Right kidney (tissue), 1 donor: Measurements from ENCODE around the gene CELF3.
"Not testable (repeated sequence)": the region's sequence is repeated elsewhere in the genome, so short reads cannot be mapped to it uniquely, and the experiment has no call there.

Experiments used
- DNase-seq: peaks from one replicate; pipeline ENCODE4 v3.0.0-alpha.2; 2016

Gene CELF3

DNA sequence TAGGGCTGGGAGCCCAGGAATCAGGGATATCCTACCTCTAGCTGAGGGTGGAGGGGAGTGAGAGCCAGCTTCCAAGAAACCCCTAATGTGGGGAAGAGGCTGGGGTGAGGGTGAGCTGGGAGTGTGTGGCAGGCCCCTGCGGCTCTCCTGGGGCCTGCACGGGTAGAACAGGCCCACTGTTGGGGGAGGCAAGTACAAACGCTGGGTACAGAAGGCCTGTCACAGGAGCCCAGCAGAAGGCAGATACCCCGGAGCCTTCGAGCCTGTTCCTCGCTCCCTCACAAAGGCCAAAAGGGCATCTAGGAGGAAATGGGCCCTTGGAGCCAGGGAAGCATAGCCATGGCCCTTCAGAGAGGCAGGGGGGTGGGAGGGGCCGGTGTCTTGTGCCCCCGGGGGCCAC lies 13.7 kb downstream of the CELF3 start:
- no peak for DNase-seq

DNA sequence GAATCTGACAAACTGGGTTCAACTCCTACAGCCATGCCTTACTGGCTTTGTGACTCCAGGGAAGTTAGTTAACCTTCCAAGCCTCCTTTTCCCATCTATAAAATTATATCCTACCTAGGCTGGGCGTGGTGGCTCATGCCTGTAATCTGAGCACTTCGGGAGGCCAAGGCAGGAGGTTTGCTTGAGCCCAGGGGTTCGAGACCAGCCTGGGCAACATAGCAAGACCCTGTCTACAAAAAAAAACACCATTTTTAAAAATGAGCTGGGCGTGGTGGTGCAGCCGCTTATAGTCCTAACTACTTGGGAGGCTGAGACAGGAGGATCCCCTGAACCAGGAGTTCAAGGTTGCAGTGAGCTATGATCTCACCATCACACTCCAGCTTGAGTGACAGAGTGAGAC lies 15.1 kb downstream of the CELF3 start:
- no peak for DNase-seq

DNA sequence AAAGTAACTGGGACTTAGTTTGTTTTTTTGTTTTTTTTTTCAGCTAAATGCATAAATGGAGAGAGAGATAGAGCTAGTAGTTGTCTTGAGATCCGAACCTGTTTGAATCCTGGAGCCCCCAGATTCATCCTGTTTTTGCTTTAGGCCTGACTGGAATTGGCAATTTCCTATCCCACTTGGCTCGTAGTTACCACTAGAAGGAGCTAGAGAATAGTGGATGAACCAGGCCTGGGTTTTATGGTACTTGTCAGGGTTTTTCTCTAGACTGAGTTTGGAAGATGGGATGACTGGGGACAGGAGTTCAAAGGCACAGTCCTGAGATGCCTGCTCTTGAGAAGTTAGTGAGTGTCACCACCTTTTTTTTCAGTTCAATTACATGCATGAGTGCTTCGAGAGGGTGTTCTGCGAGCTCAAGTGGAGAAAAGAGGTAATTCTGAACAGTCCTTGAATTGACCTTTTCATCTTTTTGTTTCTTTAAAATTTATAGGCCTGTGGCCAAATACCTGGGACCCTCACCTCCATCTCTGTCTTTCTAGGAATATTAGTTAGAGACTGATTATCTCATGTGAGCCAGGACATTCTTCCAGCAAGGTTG lies 23.4 kb downstream of the CELF3 start:
- DNase-seq = no peak

DNA sequence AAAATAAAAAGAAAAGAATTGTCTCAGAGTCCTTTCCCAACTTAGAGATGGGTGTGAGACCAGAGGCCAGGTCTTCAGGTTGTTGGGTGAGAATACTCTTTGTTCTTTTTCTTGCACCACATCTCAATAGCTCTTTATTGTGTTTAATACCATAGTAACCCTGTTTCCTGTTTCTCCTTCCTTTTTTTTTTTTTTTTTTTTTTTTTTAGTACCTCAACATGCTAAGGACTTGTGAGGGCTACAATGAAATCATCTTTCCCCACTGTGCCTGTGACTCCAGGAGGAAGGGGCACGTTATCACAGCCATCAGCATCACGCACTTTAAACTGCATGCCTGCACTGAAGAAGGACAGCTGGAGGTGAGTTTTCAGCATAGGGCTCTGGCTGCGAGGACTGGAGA lies 24.4 kb downstream of the CELF3 start:
- DNase-seq = no peak

DNA sequence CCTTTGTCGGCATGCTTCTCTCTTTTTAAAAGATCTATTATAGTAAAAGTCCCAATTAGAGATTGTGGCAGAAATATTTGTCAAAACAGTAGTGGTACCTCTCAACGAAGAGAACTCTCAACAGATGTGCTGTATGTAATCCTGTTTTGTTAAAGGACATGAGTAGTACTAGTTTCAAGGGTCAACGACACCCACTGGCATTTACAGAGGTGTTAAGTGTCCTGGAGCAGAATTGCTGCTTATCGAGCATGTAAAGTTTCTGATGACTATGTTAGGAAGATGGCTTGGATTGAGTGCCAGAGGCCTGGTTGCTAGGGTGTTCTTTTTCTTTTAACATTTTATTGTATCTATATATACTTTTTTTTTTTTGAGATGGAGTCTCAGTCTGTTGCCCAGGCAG lies 27.1 kb downstream of the CELF3 start:
- DNase-seq = no peak

DNA sequence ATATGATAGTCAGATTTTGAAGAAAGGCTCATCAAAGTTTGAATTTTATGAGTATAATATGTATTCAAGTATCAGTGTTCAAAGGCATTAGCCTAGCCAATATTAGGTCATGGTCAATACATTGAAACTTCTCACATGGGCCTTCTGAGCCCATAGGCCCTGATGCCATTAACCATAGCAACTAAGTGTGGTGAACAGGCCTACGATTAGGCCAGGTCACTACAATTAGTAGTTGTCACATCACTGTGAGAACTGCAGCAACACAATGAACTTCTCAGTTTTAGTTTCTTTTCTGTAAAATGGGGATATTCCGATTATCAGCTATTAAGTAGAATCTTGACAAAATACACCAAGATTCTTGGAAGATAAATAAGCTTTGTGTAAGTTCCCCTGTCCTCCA lies 30.0 kb downstream of the CELF3 start:
- no peak for DNase-seq

DNA sequence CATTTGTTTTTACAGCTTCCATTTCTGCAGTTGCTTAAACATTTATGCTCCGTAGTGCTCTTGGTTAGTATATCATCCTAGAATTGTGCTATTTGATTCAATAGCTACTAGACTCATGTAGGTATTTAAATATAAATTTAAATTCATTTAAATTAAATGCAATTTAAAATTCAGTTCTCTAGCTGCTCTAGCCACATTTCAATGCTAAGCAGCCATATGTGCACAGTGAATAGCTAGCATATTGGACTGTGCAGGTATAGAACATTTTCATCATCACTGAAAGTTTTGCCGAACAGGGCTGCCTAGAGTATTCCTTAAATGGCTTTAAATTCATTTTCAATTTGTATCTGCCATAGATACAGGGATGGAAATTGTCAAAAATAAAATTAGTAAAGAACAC lies 32.5 kb downstream of the CELF3 start:
- no peak for DNase-seq

DNA sequence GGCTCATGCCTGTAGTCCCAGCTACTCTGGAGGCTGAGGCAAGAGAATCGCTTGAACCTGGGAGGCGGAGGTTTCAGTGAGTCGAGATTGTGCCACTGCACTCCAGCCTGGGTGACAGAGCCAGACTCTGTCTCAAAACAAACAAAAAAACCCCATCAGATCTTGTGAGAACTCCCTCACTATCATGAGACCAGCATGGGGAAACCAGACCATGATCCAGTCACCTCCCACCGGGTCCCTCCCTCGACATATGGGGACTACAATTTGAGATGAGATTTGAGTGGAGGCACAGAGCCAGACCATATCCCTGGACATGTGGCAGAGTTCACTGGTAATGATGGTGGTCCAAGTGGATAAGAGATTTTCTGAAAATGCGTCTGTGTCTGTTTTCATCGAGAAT lies 33.7 kb downstream of the CELF3 start:
- DNase-seq = not testable (repeated sequence)

DNA sequence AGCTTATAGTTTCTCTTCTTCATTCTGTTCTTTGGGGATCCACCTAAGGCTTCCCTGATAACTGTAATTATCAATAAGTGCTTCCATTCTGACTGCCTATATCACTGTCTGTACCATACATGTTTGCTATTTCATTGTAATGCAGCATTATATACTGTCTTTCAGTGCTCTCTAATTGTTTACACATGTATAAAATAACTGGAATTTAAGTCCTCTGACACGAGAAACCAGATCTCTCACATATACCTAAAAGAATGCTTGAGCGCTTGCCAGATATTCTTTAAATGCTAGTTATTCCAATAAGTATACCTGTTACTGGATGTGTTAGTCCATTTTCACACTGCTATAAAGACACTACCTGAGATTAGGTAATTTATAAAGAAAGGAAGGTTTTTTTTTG lies 34.7 kb downstream of the CELF3 start:
- no peak for DNase-seq

DNA sequence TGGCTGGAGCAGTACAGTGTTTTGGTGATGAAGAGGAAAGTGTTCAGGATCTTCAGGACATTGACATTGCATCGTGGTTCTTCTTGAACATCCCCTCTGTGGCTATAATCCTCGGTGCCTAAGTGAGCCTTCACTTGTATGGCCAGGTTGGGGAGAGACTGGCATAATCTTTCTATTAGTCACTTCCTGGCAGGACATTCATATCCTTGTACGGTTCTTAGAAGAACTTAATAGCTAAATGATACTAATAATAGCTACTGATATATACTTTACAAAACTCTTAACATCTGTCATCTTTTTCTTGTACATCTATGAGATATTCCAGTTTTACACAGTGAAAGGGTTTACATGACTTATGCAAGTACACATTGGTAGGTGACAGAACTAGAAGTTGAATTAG lies 35.8 kb downstream of the CELF3 start:
- DNase-seq = no peak

DNA sequence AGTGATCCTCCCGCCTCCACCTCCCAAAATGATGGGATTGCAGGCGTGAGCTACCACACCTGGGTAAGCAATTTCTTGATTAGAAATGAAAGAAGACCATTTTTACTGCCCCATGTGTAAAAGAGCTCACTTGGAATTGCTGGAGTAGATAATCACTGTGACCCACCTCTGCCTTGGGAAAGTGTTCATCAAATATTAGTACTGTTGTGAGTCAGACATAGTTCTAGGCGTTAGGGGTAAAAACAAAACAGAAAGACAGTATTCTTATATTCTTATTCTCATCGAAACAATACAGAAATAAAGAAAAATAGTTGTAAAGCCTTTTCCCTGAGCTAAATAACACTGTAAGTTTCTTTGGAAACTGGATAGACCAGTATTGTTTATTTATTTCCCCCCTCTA lies 36.2 kb downstream of the CELF3 start:
- DNase-seq = no peak

DNA sequence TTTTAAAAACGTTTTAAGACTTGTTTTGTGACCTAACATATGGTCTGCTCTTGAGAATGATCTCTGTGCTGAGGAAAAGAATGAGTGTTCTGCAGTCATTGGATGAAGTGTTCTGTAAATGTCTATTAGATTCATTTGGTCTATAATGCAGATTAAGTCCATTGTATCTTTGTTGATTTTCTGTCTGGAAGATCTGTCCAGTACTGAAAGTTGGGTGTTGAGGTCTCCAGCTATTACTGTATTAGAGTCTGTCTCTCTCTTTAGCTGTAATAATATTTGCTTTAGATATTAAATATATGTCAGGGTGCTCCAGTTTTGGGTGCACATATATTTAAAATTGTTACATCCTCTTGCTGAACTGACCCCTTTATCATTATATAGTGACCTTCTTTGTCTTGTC lies 43.2 kb downstream of the CELF3 start:
- DNase-seq = no peak

DNA sequence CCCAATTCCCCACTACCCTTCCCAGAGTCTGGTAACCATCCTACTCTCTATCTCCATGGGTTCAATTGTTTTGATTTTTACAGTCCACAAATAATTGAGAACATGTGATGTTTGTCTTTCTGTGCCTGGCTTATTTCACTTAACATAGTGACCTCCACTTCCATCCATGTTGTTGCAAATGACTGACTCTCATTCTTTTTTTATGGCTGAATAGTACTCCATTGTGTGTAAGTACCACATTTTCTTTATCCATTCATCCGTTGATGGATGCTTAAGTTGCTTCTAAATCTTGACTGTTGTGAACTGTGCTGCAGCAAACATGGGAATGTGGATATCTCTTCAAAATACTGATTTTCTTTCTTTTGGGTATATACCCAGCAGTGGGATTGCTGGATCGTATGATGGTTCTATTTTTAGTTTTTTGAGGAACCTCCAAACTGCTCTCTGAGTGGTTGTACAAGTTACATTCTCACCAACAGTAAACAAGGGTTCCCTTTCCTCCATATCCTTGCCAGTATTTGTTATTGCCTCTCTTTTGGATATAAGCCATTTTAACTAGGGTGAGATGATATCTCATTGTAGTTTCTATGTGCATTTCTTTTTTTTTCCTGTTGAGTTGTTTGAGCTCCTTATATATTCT lies 46.4 kb downstream of the CELF3 start:
- DNase-seq = not testable (repeated sequence)

DNA sequence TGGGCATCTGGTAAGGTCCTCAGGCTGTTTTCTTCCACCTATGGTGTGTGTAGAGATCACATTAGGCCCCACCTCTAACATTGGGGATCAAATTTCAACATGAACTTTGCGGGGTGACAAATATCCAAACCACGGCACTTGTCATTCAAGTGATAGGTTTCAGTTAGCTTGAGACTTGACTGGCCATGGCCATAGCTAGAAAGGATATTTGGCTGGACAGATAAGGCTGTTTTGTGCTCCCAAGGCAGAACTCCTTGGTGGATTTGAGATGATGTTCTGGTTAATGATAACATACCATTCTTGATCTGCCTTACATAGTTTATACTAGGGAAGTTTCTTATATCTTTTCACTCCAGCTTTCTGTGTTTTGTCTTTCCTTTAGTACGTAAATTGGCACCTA lies 48.5 kb downstream of the CELF3 start:
- DNase-seq = no peak

DNA sequence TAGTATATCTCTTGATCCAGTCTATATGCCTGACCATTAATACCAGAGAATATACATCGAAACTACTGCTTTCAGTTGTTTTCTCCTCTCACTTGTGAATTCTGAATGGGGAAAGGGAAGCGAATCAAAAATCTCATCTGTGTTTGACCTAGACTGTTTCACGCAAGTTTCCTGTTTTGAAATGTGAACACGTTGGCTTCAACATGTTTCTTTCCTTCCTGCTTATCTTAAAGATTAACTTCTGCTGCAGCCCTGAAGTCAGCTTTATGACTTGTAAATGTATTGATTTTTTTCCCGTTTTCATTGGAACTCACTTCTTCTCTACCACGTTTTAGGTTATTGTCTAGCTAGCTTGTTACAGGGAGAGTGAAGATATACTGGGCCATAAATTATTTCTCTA lies 54.9 kb downstream of the CELF3 start:
- DNase-seq = no peak

DNA sequence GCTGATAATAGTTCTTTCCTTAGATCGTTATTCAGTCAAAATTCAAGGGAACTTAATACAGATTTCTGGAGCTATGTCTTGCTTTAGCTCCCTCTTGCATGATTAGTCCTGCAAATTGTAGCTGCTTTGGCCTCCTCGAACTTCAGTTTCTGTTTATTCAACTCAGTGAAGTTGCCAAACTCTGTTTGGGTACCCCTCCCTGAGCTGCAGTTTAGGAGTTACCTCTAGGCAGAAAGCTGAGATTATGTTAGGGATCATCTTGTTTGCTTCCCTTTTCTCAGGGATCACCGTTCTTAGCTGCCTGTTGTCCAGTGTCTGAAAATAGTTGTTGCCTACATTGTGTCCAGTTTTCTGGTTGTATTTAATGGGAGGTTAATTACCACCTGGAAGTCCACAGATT lies 61.2 kb downstream of the CELF3 start:
- no peak for DNase-seq

DNA sequence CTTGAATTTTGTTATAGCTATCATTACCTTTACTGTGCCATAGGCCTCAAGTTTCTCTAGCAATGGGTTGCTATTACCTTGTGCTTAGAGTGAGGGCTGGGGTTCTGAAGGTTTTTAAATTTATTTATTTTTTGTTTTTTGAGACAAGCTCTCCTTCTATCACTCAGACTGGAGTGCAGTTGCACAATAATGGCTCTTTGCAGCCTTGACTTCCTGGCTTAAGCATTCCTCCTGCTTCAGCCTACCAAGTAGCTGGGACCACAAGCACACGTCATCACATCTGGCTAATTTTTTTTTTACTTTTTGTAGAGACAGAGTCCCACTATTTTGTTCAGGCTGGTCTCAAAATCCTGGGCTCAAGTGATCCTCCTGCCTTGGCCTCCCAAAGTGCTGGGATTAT lies 63.2 kb downstream of the CELF3 start:
- DNase-seq = no peak
